NCI-H1048 (cell line): ENCODE measurements around the gene RHOA.

Source experiments
- DNase-seq: peaks from one replicate; lab custom pipeline; 2025; lab: John Stamatoyannopoulos, UW

RHOA gene

GRCh38 chr3:49411968-49412631, at the start of gene RHOA, which contains the start of gene TCTA:
RHOA (minus strand) TSS chr3:49411976; CDS start chr3:49375589, 36,387 bp downstream.
TCTA (plus strand) TSS chr3:49412423; CDS start chr3:49412427, 4 bp downstream.
- DNase-seq: peak; percentile 99

- no peak for DNase-seq
Measured at GRCh38 chr3:49460956-49461355, 49.2 kb upstream of the RHOA start.

- no peak for DNase-seq
Measured at GRCh38 chr3:49460188-49460890, 48.6 kb upstream of the RHOA start.

GRCh38 chr3:49456466-49456865, 44.7 kb upstream of the RHOA start:
- DNase-seq: no peak

DNA sequence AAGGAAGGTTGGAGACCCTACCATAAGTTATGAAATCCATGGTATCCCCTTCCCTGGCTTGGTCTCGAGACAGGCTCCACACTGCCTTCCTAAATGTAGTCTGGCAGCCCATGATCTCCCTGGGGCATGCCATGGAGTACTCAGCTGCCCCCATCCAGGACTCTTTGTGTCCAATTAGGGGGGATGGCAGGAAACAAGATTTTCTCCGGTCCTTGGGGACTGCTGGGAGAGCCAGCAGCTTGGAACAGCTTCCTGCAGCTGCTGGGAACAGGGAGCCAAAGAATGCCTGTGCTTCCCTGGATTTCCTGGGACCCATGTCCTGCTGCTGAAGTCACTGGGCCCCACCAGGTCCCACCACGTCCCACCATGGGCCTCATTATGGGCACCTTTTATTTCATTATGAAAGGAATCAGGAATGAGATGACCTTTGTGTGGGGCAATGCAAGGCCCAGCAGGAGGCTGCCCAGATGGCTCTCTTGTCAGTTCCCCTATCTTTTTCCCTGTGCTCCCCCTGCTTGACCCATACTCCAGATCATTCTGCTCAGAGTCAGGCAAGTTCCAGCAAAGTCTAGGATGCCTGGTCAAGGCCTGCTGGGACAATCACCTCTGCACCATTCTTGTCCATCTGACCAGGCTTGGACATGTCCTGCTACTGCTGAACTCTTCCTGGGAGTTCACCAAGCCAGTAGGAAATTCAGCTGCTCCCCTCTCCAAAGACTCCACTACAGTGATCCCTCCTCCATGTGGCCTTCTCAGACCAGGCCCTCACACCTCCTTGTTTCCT, 43.3 kb upstream of the RHOA start:
- DNase-seq: no peak

GRCh38 chr3:49454458-49454857, 42.7 kb upstream of the RHOA start:
- DNase-seq: no peak

GRCh38 chr3:49453621-49454020, 41.8 kb upstream of the RHOA start:
- DNase-seq: no peak

DNA sequence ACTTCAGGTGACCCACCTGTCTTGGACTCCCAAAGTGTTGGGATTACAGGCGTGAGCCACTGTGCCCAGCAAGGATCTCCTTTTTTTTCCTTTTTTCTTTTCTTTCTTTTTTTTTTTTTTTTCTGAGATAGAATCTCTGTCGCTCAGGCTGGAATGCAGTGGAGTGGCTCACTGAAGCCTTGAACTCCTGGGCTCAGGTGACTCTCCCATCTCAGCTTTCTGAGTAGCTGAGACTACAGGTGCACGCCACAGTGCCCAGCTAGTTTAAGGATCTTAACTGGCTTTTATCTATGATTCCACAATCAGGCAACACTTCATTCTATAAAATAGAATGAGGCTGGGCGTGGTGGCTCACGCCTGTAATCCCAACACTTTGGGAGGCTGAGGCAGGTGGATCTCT, 33.6 kb upstream of the RHOA start:
- no peak for DNase-seq

- DNase-seq: no peak
Measured at GRCh38 chr3:49434731-49435130, 23.0 kb upstream of the RHOA start.

- DNase-seq: no peak
Measured at GRCh38 chr3:49428752-49429080, 16.9 kb upstream of the RHOA start.

DNA sequence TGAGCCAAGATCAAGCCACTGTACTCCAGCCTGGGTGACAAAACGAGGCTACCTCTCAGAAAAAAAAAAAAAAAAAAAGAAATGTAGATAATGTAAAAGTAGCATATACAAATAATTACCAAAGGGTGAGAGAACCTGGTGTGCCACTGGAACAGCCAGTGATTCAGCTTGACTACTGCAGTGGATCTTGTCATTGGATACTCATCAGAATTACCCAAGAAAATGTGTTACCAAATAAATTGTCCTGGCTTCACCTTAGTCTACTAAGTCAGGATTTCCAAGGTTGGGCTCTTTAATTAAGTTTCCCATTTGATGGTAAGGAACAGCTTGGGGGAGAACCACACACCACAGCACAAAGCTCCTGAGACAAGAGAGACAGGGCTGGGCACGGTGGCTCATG, 15.8 kb upstream of the RHOA start:
- no peak for DNase-seq

DNA sequence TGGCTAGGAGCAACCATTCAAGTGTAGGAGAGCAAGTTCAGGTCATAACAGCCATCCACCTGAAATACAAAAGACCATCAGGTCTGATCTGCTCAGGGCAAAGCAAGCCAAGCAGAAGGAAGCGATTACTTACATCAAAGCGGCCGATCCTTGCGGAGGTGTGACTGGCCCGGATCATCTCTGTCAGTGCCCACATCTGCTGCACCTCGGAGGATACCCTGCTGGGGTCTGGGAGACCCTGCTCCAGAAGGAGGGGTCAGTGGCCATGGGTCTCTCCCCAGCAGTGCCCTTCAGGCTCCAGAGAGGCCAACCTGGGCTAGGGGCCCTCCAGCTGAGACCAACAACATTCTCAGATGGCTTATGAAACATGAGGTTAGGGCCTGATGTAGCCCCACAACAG, 13.0 kb upstream of the RHOA start:
- DNase-seq: no peak

DNA sequence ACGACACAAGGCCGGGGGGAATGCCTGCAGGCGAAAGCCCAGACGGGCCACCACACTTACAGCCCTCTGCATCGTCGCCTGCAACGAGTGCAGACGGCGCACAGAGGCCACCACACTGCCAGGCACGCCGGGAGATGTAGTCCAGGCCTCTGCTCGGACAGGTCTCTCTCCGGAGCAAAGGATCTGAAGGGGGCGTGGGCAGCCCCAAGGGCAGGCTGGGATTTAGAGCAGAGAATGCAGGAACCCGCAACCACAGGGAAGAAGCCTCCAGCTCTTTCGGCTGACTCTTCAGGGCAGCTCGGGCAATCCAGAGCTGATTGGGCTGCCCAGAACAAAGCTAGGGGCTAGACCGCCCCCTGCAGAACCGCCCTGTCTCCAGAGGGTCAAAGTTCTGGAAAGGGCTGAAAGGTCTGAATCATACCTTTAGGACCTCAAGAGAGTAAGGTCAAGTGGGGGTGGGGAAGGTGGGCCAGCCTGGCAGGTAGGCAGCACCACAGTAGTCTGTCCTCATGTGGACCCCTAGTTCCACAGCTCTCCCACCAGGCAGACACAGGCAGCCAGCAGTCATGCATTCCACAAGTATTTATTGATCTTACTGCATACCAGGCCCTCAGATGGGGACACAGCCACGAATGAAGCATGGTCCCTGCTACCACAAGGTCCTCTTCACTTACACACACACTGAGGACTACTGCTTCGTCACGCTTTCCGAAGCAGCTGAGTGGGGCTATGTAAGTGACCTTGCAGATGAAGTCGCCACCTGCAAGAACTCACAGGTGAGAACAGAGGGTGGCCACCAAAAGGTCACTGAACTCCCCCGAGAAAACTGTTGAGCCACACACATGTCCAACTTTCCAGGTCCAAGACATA, 10.8 kb upstream of the RHOA start, which contains the start of gene AMT:
Gene AMT, minus strand, starts transcription at position 95 of the 870 bp plus-strand sequence. Its CDS starts 23 bp downstream, at position 72.
- DNase-seq: no peak

- DNase-seq: no peak
Measured at GRCh38 chr3:49421890-49422378, 10.2 kb upstream of the RHOA start.

DNA sequence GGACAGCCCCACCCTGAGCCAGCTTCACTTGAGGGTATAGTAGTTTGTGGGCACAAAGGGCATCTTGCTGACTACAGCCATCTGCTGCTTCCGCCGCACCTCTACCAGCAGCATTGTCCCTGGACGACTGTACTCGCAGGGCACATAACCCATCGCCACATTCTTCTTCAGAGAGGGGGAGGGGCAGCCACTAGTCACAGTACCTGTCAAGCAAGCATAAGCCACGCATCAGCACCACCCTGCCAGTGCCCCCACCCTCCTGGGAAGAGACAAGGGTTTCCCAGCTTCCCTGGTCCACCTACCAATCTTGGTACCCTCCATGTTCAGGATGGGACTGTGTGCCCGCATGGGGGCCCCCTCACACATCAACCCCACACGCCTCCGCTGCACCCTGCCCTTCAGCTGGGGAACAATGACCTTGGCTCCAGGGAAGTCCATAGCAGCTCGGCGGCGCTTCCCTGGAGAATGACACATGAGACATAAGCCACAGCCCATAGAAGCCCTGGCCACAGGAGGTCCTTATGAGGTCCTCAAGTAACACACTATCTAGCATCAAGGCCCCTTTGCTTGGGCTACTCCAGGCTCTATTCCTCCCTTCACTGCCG, 5.8 kb upstream of the RHOA start:
- DNase-seq: no peak

DNA sequence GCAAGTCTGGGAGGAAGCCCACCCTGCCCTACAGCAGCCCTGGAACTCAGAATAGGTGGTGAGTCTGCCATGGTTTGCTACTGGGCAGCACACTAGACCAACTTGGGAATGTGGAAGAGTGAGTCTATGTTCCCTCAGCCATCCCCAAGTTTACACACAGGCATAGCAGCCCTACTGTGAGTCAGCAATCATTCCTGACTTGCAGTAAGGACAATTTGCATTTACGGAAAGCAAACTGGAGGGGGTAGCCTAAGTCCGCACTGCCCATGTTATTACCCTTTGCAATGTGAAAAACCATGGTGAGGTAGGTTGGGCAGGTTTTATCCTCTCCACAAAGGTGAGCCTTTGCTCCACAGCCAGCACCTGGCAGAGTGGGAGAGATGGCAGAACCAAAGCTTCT, 5.1 kb upstream of the RHOA start:
- DNase-seq: no peak

DNA sequence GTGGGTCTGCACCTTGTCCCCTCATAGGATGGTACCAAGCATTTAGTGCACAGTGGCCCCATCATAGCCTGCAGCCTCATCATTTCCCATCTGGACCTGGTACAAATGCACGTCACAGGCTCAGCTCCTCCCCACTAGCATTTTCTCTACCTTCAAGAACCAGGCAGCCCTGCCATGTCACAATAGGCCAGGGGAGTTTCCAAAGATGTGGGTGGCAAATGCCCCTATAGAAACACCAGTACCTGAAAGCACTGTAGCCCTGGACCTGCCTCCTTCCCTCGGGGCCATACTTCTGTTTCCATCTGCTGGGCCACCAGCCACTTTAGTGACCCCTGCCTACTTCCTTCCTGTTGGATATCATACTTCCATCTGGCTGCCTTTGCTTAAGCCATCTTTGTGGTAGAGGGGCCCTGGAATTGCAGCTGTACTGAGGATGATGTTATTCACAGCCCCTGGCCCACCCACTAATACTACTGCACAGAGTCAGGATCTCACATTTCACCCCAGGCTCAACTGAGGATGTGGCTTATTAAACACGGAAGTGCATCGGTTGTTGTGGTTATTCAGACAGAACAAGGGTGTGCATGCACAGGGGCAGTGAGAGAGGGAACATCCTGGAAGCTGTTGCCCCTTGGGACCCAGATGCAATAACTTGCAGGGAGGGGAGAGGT, 4.3 kb upstream of the RHOA start:
- DNase-seq: no peak

GRCh38 chr3:49414753-49415152, 3.0 kb upstream of the RHOA start:
- DNase-seq: no peak

DNA sequence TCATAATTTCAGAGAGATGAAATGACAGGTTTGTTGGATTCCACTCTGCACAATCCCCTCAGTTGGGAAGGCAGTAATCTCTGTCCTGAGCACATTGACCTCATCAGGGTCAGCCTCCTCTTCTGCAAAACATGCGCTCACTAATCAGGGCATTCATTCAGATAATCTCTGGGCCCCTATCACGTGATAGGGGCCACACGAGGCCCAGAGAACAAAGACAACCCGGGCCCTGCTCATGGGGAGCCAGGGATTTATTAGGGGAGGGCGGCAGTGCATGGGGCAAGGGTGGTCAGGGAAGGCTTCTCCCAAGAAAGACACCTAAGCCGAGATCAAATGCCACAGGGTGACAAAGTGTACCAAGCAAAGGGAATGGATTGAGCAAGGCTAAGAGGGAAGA, 1.6 kb upstream of the RHOA start:
- DNase-seq: no peak

- no peak for DNase-seq
Measured at GRCh38 chr3:49412632-49413337, 1.0 kb upstream of the RHOA start.
